HEK293T (cell line): ENCODE data around the gene ATG2B.

ENCODE experiments used
- CTCF ChIA-PET: fragments of 350-600 bp; formaldehyde crosslinking; extraction: SDS; loops from one replicate; lab custom pipeline; 2021; ENCODE audit warnings: antibody characterized with exemption, inconsistent platforms; lab: Yijun Ruan, JAX
- POLR2A ChIA-PET: fragments of 350-600 bp; formaldehyde crosslinking; extraction: SDS; loops from one replicate; lab custom pipeline; 2020; ENCODE audit warnings: antibody characterized with exemption, inconsistent platforms; lab: Yijun Ruan, JAX
- DNase-seq: peaks from one replicate; pipeline ENCODE4 v3.0.0; 2012; ENCODE audit warnings: mixed read lengths; ENCODE audit errors: extremely low spot score
- ARNT ChIP-seq: fragments of 450-650 bp; IDR thresholded peaks from 2 replicates; pipeline ENCODE4 v1.6.1; 2017; ENCODE audit warnings: mild to moderate bottlenecking
- BHLHE40 ChIP-seq: fragments of 450-650 bp; IDR thresholded peaks from 2 replicates; pipeline ENCODE4 v1.6.1; 2016; ENCODE audit warnings: mild to moderate bottlenecking, moderate library complexity, borderline replicate concordance
- CTBP1 ChIP-seq: fragments of 450-650 bp; IDR thresholded peaks from 2 replicates; pipeline ENCODE4 v1.6.1; 2016; ENCODE audit warnings: borderline replicate concordance
- ELF4 ChIP-seq: fragments of 450-650 bp; IDR thresholded peaks from 2 replicates; pipeline ENCODE4 v1.6.1; 2017; ENCODE audit warnings: antibody characterized with exemption
- FOXA1 ChIP-seq: fragments of 450-650 bp; IDR thresholded peaks from 2 replicates; pipeline ENCODE4 v1.6.1; 2016; ENCODE audit warnings: mild to moderate bottlenecking
- FOXK2 ChIP-seq: fragments of 450-650 bp; IDR thresholded peaks from 2 replicates; pipeline ENCODE4 v1.6.1; 2016; ENCODE audit warnings: mild to moderate bottlenecking
- FOXM1 ChIP-seq: fragments of 450-650 bp; IDR thresholded peaks from 2 replicates; pipeline ENCODE4 v1.6.1; 2017; ENCODE audit warnings: mild to moderate bottlenecking, borderline replicate concordance
- HDGF ChIP-seq: fragments of 450-650 bp; IDR thresholded peaks from 2 replicates; pipeline ENCODE4 v1.6.1; 2017; ENCODE audit warnings: antibody characterized with exemption, borderline replicate concordance
- L3MBTL2 ChIP-seq: fragments of 450-650 bp; conservative IDR thresholded peaks from 2 replicates; pipeline ENCODE4 v1.6.1; 2016; ENCODE audit warnings: mild to moderate bottlenecking
- LEF1 ChIP-seq: fragments of 450-650 bp; IDR thresholded peaks from 2 replicates; pipeline ENCODE4 v1.6.1; 2017; ENCODE audit warnings: mild to moderate bottlenecking, borderline replicate concordance
- NFRKB ChIP-seq: fragments of 450-650 bp; IDR thresholded peaks from 2 replicates; pipeline ENCODE4 v1.6.1; 2016; ENCODE audit warnings: mild to moderate bottlenecking, moderate library complexity
- PKNOX1 ChIP-seq: fragments of 450-650 bp; IDR thresholded peaks from 2 replicates; pipeline ENCODE4 v1.6.1; 2016
- SP1 ChIP-seq: fragments of 450-650 bp; IDR thresholded peaks from 2 replicates; pipeline ENCODE4 v1.6.1; 2017
- SUZ12 ChIP-seq: fragments of 450-650 bp; IDR thresholded peaks from 2 replicates; pipeline ENCODE4 v1.6.1; 2016; ENCODE audit warnings: mild to moderate bottlenecking
- TARDBP ChIP-seq: fragments of 450-650 bp; IDR thresholded peaks from 2 replicates; pipeline ENCODE4 v1.6.1; 2016
- ZNF384 ChIP-seq: fragments of 450-650 bp; IDR thresholded peaks from 2 replicates; pipeline ENCODE4 v1.6.1; 2016

Gene ATG2B

GRCh38 chr14:96394047-96394815, 31.1 kb upstream of the ATG2B start:
- CTCF ChIA-PET: no interaction called here
- POLR2A ChIA-PET: no interaction called here
- DNase-seq: no peak
- no peak for TF ChIP-seq L3MBTL2
- TF ChIP-seq FOXA1: no peak
- no peak for TF ChIP-seq SP1
- TF ChIP-seq FOXK2: no peak
- TF ChIP-seq TARDBP: no peak
- TF ChIP-seq LEF1: no peak
- no peak for TF ChIP-seq FOXM1
- TF ChIP-seq PKNOX1: no peak
- TF ChIP-seq ELF4: no peak
- TF ChIP-seq ZNF384: no peak
- TF ChIP-seq NFRKB: no peak
- no peak for TF ChIP-seq HDGF
- no peak for TF ChIP-seq ARNT
- no peak for TF ChIP-seq CTBP1
- no peak for TF ChIP-seq BHLHE40
- no peak for TF ChIP-seq SUZ12

- no peak for TF ChIP-seq BHLHE40
- no peak for TF ChIP-seq FOXK2
- no peak for TF ChIP-seq NFRKB
- TF ChIP-seq ARNT: no peak
- TF ChIP-seq SP1: no peak
- TF ChIP-seq FOXA1: no peak
- no peak for TF ChIP-seq TARDBP
- TF ChIP-seq ELF4: no peak
- TF ChIP-seq L3MBTL2: no peak
- no peak for TF ChIP-seq LEF1
- no peak for TF ChIP-seq ZNF384
- no peak for TF ChIP-seq CTBP1
- TF ChIP-seq HDGF: no peak
- ChIA-PET CTCF (no interaction called here), POLR2A (no interaction called here)
- no peak for DNase-seq
Observed at GRCh38 chr14:96393071-96393691, 30.0 kb upstream of the ATG2B start.

GRCh38 chr14:96391293-96392118, 28.4 kb upstream of the ATG2B start:
- DNase-seq: peak; percentile 99
- TF ChIP-seq L3MBTL2: peak; percentile 93
- no peak for TF ChIP-seq FOXK2
- ChIA-PET CTCF (interaction anchor here (0.7 kb wide), 1 partner anchor 105 kb away, joined by 4 read pairs; no protein-coding TSS in a partner anchor), POLR2A (interaction anchor here (0.8 to 1.6 kb wide), 4 partner anchors 10 to 15 kb away, joined by 3 to 9 read pairs (median 4); no protein-coding TSS in a partner anchor)

- ChIA-PET CTCF (interaction anchor here (0.7 kb wide), 1 partner anchor 106 kb away, joined by 4 read pairs; no protein-coding TSS in a partner anchor), POLR2A (interaction anchor here (0.8 to 1.6 kb wide), 4 partner anchors 10 to 15 kb away, joined by 3 to 9 read pairs (median 4); no protein-coding TSS in a partner anchor)
- DNase-seq: no peak
- TF ChIP-seq NFRKB (no peak), HDGF (no peak), PKNOX1 (no peak), TARDBP (no peak), FOXK2 (no peak), ZNF384 (no peak), ELF4 (no peak), SUZ12 (no peak), SP1 (no peak), ARNT (no peak), CTBP1 (no peak), LEF1 (no peak)
Observed at GRCh38 chr14:96390965-96391292, 27.8 kb upstream of the ATG2B start.

GRCh38 chr14:96385385-96385784, 22.2 kb upstream of the ATG2B start:
- POLR2A ChIA-PET: no interaction called here
- TF ChIP-seq ARNT (no peak), ZNF384 (no peak)
- CTCF ChIA-PET: no interaction called here
- DNase-seq: no peak

GRCh38 chr14:96384740-96385139, 21.6 kb upstream of the ATG2B start:
- no peak for TF ChIP-seq ZNF384
- no peak for DNase-seq
- ChIA-PET POLR2A (no interaction called here), CTCF (no interaction called here)

GRCh38 chr14:96384053-96384452, 20.9 kb upstream of the ATG2B start:
- TF ChIP-seq ELF4 (no peak), CTBP1 (no peak), ZNF384 (no peak), NFRKB (no peak), LEF1 (no peak), BHLHE40 (no peak), FOXK2 (no peak), HDGF (no peak), FOXA1 (no peak), SP1 (no peak), L3MBTL2 (no peak), ARNT (no peak), FOXM1 (no peak), TARDBP (no peak), SUZ12 (no peak), PKNOX1 (no peak)
- CTCF ChIA-PET: no interaction called here
- POLR2A ChIA-PET: no interaction called here
- no peak for DNase-seq
